GM18508 (cell line): ENCODE data around the gene SLC48A1.
"Not testable (repeated sequence)": the region's sequence is repeated elsewhere in the genome, so short reads cannot be mapped to it uniquely, and the experiment has no call there.

Experiments
- ATAC-seq: cut with Tn5 transposase; IDR thresholded peaks from one replicate; pipeline ENCODE4 v1.9.1; 2021; ENCODE audit warnings: moderate number of reproducible peaks; ENCODE audit not compliant: insufficient read depth, unreplicated experiment

The SLC48A1 gene

GRCh38 chr12:47805417-47805816 lies 32.4 kb downstream of the SLC48A1 start:
- ATAC-seq = no peak

GRCh38 chr12:47807338-47807737 lies 34.3 kb downstream of the SLC48A1 start:
- ATAC-seq = no peak

GRCh38 chr12:47808050-47808449 lies 35.0 kb downstream of the SLC48A1 start:
- no peak for ATAC-seq

- no peak for ATAC-seq
Measured at GRCh38 chr12:47808574-47809365, 35.7 kb downstream of the SLC48A1 start.

GRCh38 chr12:47809518-47809917 lies 36.5 kb downstream of the SLC48A1 start:
- not testable (repeated sequence) for ATAC-seq

- ATAC-seq = no peak
Measured at GRCh38 chr12:47811072-47811396, 38.0 kb downstream of the SLC48A1 start.

GRCh38 chr12:47811581-47812484 lies 38.8 kb downstream of the SLC48A1 start:
- no peak for ATAC-seq

- ATAC-seq = no peak
Measured at GRCh38 chr12:47812797-47813510, 39.9 kb downstream of the SLC48A1 start.

GRCh38 chr12:47813511-47814196 lies 40.6 kb downstream of the SLC48A1 start:
- peak; percentile 35 for ATAC-seq

GRCh38 chr12:47814539-47815170 lies 41.6 kb downstream of the SLC48A1 start:
- no peak for ATAC-seq

GRCh38 chr12:47815447-47815846 lies 42.4 kb downstream of the SLC48A1 start:
- not testable (repeated sequence) for ATAC-seq

GRCh38 chr12:47816403-47817271 lies 43.6 kb downstream of the SLC48A1 start:
- no peak for ATAC-seq

GRCh38 chr12:47817272-47818006 lies 44.4 kb downstream of the SLC48A1 start:
- no peak for ATAC-seq

GRCh38 chr12:47818007-47818376 lies 45.0 kb downstream of the SLC48A1 start:
- no peak for ATAC-seq

GRCh38 chr12:47818467-47819137 lies 45.6 kb downstream of the SLC48A1 start:
- no peak for ATAC-seq

- ATAC-seq = no peak
Measured at GRCh38 chr12:47819138-47819895, 46.3 kb downstream of the SLC48A1 start.
